ENCODE results near the gene SLC35B1. TPM values are rescaled to one million over a fixed set of nuclear protein-coding genes. Genes with fewer than 3 reads are reported as not detected.

Gene SLC35B1
- total and polyA plus RNA-seq, 8 donors = 26.3 to 59.8 (median 37.3) TPM

GRCh38 chr17:49717371-49717861 is 9.7 kb upstream of the SLC35B1 start:
- TF ChIP-seq EP300 (IDR thresholded peaks at IDR 0.05) (no peak), POLR2A (IDR thresholded peaks at IDR 0.05) (no peak), POLR2AphosphoS5 (IDR thresholded peaks at IDR 0.05) (no peak)
- TF ChIP-seq, protein P1, sequence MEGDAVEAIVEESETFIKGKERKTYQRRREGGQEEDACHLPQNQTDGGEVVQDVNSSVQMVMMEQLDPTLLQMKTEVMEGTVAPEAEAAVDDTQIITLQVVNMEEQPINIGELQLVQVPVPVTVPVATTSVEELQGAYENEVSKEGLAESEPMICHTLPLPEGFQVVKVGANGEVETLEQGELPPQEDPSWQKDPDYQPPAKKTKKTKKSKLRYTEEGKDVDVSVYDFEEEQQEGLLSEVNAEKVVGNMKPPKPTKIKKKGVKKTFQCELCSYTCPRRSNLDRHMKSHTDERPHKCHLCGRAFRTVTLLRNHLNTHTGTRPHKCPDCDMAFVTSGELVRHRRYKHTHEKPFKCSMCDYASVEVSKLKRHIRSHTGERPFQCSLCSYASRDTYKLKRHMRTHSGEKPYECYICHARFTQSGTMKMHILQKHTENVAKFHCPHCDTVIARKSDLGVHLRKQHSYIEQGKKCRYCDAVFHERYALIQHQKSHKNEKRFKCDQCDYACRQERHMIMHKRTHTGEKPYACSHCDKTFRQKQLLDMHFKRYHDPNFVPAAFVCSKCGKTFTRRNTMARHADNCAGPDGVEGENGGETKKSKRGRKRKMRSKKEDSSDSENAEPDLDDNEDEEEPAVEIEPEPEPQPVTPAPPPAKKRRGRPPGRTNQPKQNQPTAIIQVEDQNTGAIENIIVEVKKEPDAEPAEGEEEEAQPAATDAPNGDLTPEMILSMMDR (IDR thresholded peaks at IDR 0.05) = no peak
- no peaks in the 10 kb centered on the region for H3K9me3 ChIP-seq
- peaks cover 27 to 96% (median 95%) of the 10 kb centered on the region in 4 donors for H3K36me3 ChIP-seq
- no peak overlapping the region for H3K4me3 ChIP-seq
- peak in 1 of 2 donors; percentile 46 for DNase-seq
- H3K4me1 ChIP-seq = peaks cover 15 to 37% (median 26%) of the 10 kb centered on the region in 4 donors
- intact Hi-C loops (cut with DNase I; ENCODE audit: low total_unique reads) = loop anchor here (10.0 kb wide), 2 partner anchors 47 to 137 kb away; partner anchors contain the start of gene FAM117A
- 42 to 78% (median 44%) methylated on average over 10 of the region's 10 CpGs for WGBS, 5 donors
- no peaks in the 10 kb centered on the region for H3K27me3 ChIP-seq
- peak overlapping the region in 3 of 5 donors; percentile 19 to 69 (median 52) for H3K27ac ChIP-seq

- intact Hi-C loops (cut with DNase I; ENCODE audit: low total_unique reads) = loop anchor here (10.0 kb wide), 2 partner anchors 48 to 138 kb away; partner anchors contain the start of gene FAM117A
- TF ChIP-seq POLR2AphosphoS5 (IDR thresholded peaks at IDR 0.05) (no peak), EP300 (IDR thresholded peaks at IDR 0.05) (no peak), POLR2A (IDR thresholded peaks at IDR 0.05) (no peak)
- Histone ChIP-seq H3K9me3 (no peaks in the 10 kb centered on the region), H3K36me3 (peaks cover 30 to 98% (median 95%) of the 10 kb centered on the region in 4 donors), H3K4me1 (peaks cover 15 to 33% (median 25%) of the 10 kb centered on the region in 4 donors), H3K27me3 (no peaks in the 10 kb centered on the region), H3K27ac (peak overlapping the region in 4 of 5 donors; percentile 24 to 69 (median 47)), H3K4me3 (no peak overlapping the region)
- DNase-seq = no peak
- 32 to 76% (median 37%) methylated on average over 1 of the region's 1 CpG for WGBS, 5 donors
Observed at GRCh38 chr17:49716668-49717364, 9.1 kb upstream of the SLC35B1 start.

- TF ChIP-seq POLR2A (IDR thresholded peaks at IDR 0.05) = no peak
- no peak for TF ChIP-seq EP300 (IDR thresholded peaks at IDR 0.05)
- TF ChIP-seq, protein P1 (IDR thresholded peaks at IDR 0.05) = no peak
- TF ChIP-seq POLR2AphosphoS5 (IDR thresholded peaks at IDR 0.05) = no peak
- Histone ChIP-seq H3K27me3 (no peaks in the 10 kb centered on the region), H3K4me3 (no peak overlapping the region), H3K9me3 (no peaks in the 10 kb centered on the region), H3K4me1 (peaks cover 15 to 33% (median 25%) of the 10 kb centered on the region in 4 donors), H3K27ac (peak overlapping the region; percentile 24 to 85 (median 59)), H3K36me3 (peaks cover 32 to 98% (median 95%) of the 10 kb centered on the region in 4 donors)
- 21 to 53% (median 42%) methylated on average over 9 of the region's 9 CpGs for WGBS, 5 donors
- intact Hi-C loops (cut with DNase I; ENCODE audit: low total_unique reads) = loop anchor here (10.0 kb wide), 2 partner anchors 49 to 139 kb away; partner anchors contain the start of gene FAM117A
- peak in 1 of 2 donors; percentile 74 for DNase-seq
Observed at GRCh38 chr17:49715717-49716279, 8.0 kb upstream of the SLC35B1 start.

- Histone ChIP-seq H3K36me3 (peaks cover 30 to 97% (median 93%) of the 10 kb centered on the region in 4 donors), H3K27me3 (no peaks in the 10 kb centered on the region), H3K4me1 (peaks cover 15 to 33% (median 25%) of the 10 kb centered on the region in 4 donors), H3K27ac (peak overlapping the region; percentile 24 to 75 (median 59)), H3K4me3 (no peak overlapping the region), H3K9me3 (no peaks in the 10 kb centered on the region)
- no peak for DNase-seq
- 28 to 52% (median 40%) methylated on average over 4 of the region's 4 CpGs for WGBS, 5 donors
- TF ChIP-seq POLR2AphosphoS5 (IDR thresholded peaks at IDR 0.05) (no peak), EP300 (IDR thresholded peaks at IDR 0.05) (no peak)
- intact Hi-C loops (cut with DNase I; ENCODE audit: low total_unique reads) = loop anchor here (10.0 kb wide), 2 partner anchors 50 to 140 kb away; partner anchors contain the start of gene FAM117A
Observed at GRCh38 chr17:49715216-49715615, 7.5 kb upstream of the SLC35B1 start.

All from stomach (tissue), 9 donors.